Aorta (tissue), 5 donors: ENCODE data around the gene OGFR. TPM values are rescaled to one million over a fixed set of nuclear protein-coding genes. Genes with fewer than 3 reads are reported as not detected.
"Not testable (repeated sequence)": the region's sequence is repeated elsewhere in the genome, so short reads cannot be mapped to it uniquely, and the experiment has no call there.

Source experiments
- ATAC-seq: fragments of 200-7000 bp; cut with Tn5 transposase; one replicate; pipeline ENCODE4 v1.9.1; 2022; ENCODE audit warnings: moderate library complexity; ENCODE audit not compliant: low FRiP score
- DNase-seq, 2 donors: peaks; one replicate each; pipeline ENCODE4 v3.0.0-alpha.2; 2020
- H3K27ac ChIP-seq, 2 donors: one replicate each; pipeline ENCODE4 v1.5.1; 2013; ENCODE audit warnings: low read length in 2 of 2, mild to moderate bottlenecking in 2 of 2, moderate library complexity in 2 of 2, control low read depth in 1 of 2, inconsistent platforms in 1 of 2, low read depth in 1 of 2
- H3K27me3 ChIP-seq, 2 donors: one replicate each; pipeline ENCODE4 v1.6.1; 2013; ENCODE audit warnings: control low read depth in 1 of 2, low read length in 1 of 2, mild to moderate bottlenecking in 1 of 2, moderate library complexity in 1 of 2; ENCODE audit not compliant: insufficient read depth in 2 of 2, control insufficient read depth in 1 of 2
- H3K36me3 ChIP-seq, 2 donors: one replicate each; pipeline ENCODE4 v1.6.1; 2013; ENCODE audit warnings: control low read depth in 1 of 2, low read length in 1 of 2, mild to moderate bottlenecking in 1 of 2; ENCODE audit not compliant: insufficient read depth in 2 of 2, control insufficient read depth in 1 of 2
- H3K4me1 ChIP-seq, 2 donors: one replicate each; pipeline ENCODE4 v1.6.1; 2013; ENCODE audit warnings: low read length in 2 of 2, control low read depth in 1 of 2, mild to moderate bottlenecking in 1 of 2, moderate library complexity in 1 of 2; ENCODE audit not compliant: insufficient read depth in 2 of 2, control insufficient read depth in 1 of 2
- H3K4me3 ChIP-seq, 2 donors: one replicate each; pipeline ENCODE4 v1.5.1; 2013; ENCODE audit warnings: low read length in 2 of 2, control low read depth in 1 of 2, mild to moderate bottlenecking in 1 of 2
- H3K9me3 ChIP-seq: one replicate; pipeline ENCODE4 v1.6.1; 2013; ENCODE audit warnings: mild to moderate bottlenecking, low read length; ENCODE audit not compliant: control insufficient read depth
- WGBS, 2 donors: extraction: QIAGEN DNeasy Blood & Tissue Kit; methylation state at CpG; one replicate each; pipeline ENCODE4 v1.1.7; 2013; 5-methylcytosine and 5-hydroxymethylcytosine counted together
- intact Hi-C, 2 donors: fragments of 100-400 bp; cut with DNase I; formaldehyde crosslinking; loops; one replicate each; pipeline versions ENCODE4 v1.14.2 to v1.15.0; 2022
- polyA plus RNA-seq, 2 donors: library from polyadenylated mRNA; stranded (reverse); fragments of 200-250 nt; gene quantifications; one replicate each; pipeline ENCODE4 v1.2.3, GENCODE V29; 2013
- total RNA-seq, 2 donors: library from RNA; stranded (reverse); fragmentation: NEBNext Ultra II Directional; extraction: Animal tissue kit (Norgen Biotek cat#: 25700); gene quantifications; one replicate each; pipeline ENCODE4 v1.2.1, GENCODE V29; 2021
- donor health status: healthy with polysubstance abuse.
- donor health status: Bipolar disorder and iron deficiency.
- donor health status: DM: no; HTN: no; CAD: no.
- donor health status: DM: no; HTN: no; CAD: no.
- donor health status: DM: yes; HTN: yes; CAD: no.

The OGFR gene
- total and polyA plus RNA-seq, 4 donors, result 18.5 to 58.8 (median 37.1) TPM

DNA sequence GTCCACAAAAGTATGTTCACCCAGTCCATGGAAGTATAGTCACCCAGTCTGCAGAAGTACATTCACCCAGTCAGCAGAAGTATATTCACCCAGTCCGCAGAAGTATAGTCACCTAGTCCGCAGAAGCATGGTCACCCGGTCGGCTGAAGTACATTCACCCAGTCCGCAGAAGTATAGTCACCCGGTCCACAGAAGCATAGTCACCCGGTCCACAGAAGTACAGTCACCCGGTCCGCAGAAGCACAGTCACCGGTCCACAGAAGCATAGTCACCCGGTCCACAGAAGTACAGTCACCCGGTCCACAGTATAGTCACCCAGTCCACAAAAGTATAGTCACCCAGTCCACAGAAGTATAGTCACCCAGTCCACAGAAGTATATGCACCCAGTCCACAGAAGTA, 48.2 kb downstream of the OGFR start:
- WGBS, 2 donors, result 91 to 95% methylated on average over 12 of the region's 12 CpGs
- no peak for ATAC-seq
- intact Hi-C loops, result no loop called here
- Histone ChIP-seq H3K36me3 (peaks cover 0 to 2% of the 10 kb centered on the region in 2 donors), H3K27ac (no peak overlapping the region), H3K4me3 (no peak overlapping the region), H3K4me1 (no peaks in the 10 kb centered on the region), H3K9me3 (no peaks in the 10 kb centered on the region), H3K27me3 (no peaks in the 10 kb centered on the region)
- DNase-seq, result peak in 1 of 2 donors; percentile 20

DNA sequence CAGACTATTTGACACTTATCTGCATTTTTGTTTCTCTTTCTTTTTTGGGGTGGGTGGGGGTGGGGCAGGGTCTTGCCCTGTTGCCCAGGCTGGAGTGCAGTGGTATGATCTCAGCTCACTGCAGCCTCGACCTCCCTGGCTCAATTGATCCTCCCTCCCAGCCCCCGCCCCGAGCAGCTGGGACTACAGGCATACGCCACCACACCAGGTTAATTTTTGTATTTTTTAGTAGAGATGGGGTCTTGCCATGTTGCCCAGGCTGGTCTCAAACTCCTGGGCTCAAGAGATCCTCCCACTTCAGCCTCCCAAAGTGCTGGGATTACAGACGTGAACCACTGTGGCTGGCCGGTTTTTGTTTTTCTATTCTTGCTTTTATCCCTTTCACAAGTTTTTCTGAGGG, 48.7 kb downstream of the OGFR start:
- peak in 1 of 2 donors; percentile 39 for DNase-seq
- H3K9me3 ChIP-seq, intact Hi-C loops, H3K4me3 ChIP-seq, H3K4me1 ChIP-seq, ATAC-seq, H3K27ac ChIP-seq, H3K36me3 ChIP-seq, H3K27me3 ChIP-seq: not testable (repeated sequence)
- WGBS, 2 donors, result 87 to 91% methylated on average over 6 of the region's 6 CpGs

DNA sequence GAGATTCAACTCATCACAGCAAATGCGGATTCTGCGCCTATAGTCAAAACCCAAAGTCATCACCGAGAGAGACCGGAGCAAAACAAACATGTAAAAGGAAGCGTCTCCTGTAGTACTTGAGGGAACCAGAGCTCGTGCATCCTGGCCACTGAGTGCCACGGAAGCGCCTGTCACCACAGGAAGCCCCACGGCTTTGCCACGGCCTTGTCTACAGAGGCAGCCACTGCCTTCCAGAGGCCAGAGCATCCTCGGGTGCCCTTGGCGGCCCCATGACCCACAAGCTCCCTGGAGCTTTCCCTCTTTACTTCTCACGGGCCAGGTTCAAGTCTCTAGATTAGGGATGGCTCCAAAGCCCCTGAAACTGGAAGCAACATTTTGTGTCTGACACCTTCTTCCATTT, 49.5 kb downstream of the OGFR start:
- intact Hi-C loops, result no loop called here
- Histone ChIP-seq H3K9me3 (no peaks in the 10 kb centered on the region), H3K27me3 (no peaks in the 10 kb centered on the region), H3K4me3 (no peak overlapping the region), H3K4me1 (no peaks in the 10 kb centered on the region), H3K36me3 (peaks cover 0 to 2% of the 10 kb centered on the region in 2 donors), H3K27ac (no peak overlapping the region)
- DNase-seq, result peak in 1 of 2 donors; percentile 50
- no peak for ATAC-seq
- WGBS, 2 donors, result 96 to 97% methylated on average over 13 of the region's 13 CpGs

GRCh38 chr20:62855120-62855519, 50.5 kb downstream of the OGFR start:
- ATAC-seq (no peak), DNase-seq (peak in 1 of 2 donors; percentile 23)
- H3K9me3 ChIP-seq, result no peaks in the 10 kb centered on the region
- no peak overlapping the region for H3K4me3 ChIP-seq
- peaks cover 0 to 2% of the 10 kb centered on the region in 2 donors for H3K36me3 ChIP-seq
- intact Hi-C loops, result no loop called here
- no peaks in the 10 kb centered on the region for H3K4me1 ChIP-seq
- WGBS, 2 donors, result 89 to 99% methylated on average over 5 of the region's 5 CpGs
- no peaks in the 10 kb centered on the region for H3K27me3 ChIP-seq
- H3K27ac ChIP-seq, result no peak overlapping the region

- peaks cover 0 to 2% of the 10 kb centered on the region in 2 donors for H3K36me3 ChIP-seq
- peak in 1 of 2 donors; percentile 66 for DNase-seq
Observed at GRCh38 chr20:62856931-62857619, 52.4 kb downstream of the OGFR start.

GRCh38 chr20:62858058-62858830, 53.6 kb downstream of the OGFR start:
- no peaks in the 10 kb centered on the region for H3K9me3 ChIP-seq
- H3K36me3 ChIP-seq, result peaks cover 0 to 2% of the 10 kb centered on the region in 2 donors
- WGBS, 2 donors, result 91 to 95% methylated on average over 19 to 20 of the region's 23 CpGs
- H3K4me3 ChIP-seq, result no peak overlapping the region
- no peak overlapping the region for H3K27ac ChIP-seq
- H3K27me3 ChIP-seq, result no peaks in the 10 kb centered on the region
- intact Hi-C loops, result no loop called here
- ATAC-seq, result no peak
- DNase-seq, result peak in 1 of 2 donors; percentile 47
- no peaks in the 10 kb centered on the region for H3K4me1 ChIP-seq

More at GRCh38 chr20:62856931-62857619, 52.4 kb downstream of the OGFR start:
- H3K4me3 ChIP-seq, result no peak overlapping the region
- H3K9me3 ChIP-seq, result no peaks in the 10 kb centered on the region
- no peak for ATAC-seq
- no peaks in the 10 kb centered on the region for H3K27me3 ChIP-seq
- H3K27ac ChIP-seq, result no peak overlapping the region
- WGBS, 2 donors, result 97 to 98% methylated on average over 25 of the region's 25 CpGs
- intact Hi-C loops, result no loop called here
- no peaks in the 10 kb centered on the region for H3K4me1 ChIP-seq

GRCh38 chr20:62859721-62860120, 55.1 kb downstream of the OGFR start:
- peak in 1 of 2 donors; percentile 28 for DNase-seq
- H3K9me3 ChIP-seq, result no peaks in the 10 kb centered on the region
- WGBS, 2 donors, result 96% methylated on average over 12 of the region's 12 CpGs
- H3K27ac ChIP-seq, result no peak overlapping the region
- H3K4me1 ChIP-seq, result no peaks in the 10 kb centered on the region
- intact Hi-C loops, result no loop called here
- no peak overlapping the region for H3K4me3 ChIP-seq
- peaks cover 0 to 2% of the 10 kb centered on the region in 2 donors for H3K36me3 ChIP-seq
- H3K27me3 ChIP-seq, result no peaks in the 10 kb centered on the region
- ATAC-seq, result no peak

GRCh38 chr20:62860391-62860923, 55.8 kb downstream of the OGFR start:
- Histone ChIP-seq H3K9me3 (no peaks in the 10 kb centered on the region), H3K36me3 (peaks cover 0 to 2% of the 10 kb centered on the region in 2 donors), H3K4me3 (peak overlapping the region; percentile 61 to 74), H3K27me3 (no peaks in the 10 kb centered on the region), H3K4me1 (no peaks in the 10 kb centered on the region), H3K27ac (no peak overlapping the region)
- 22 to 26% methylated on average over 21 to 24 of the region's 24 CpGs for WGBS, 2 donors
- peak in 1 of 2 donors; percentile 77 for DNase-seq
- intact Hi-C loops, result no loop called here
- ATAC-seq, result no peak
